ENCODE measurements around the gene TECR. TPM values are rescaled to one million over a fixed set of nuclear protein-coding genes. Genes with fewer than 3 reads are reported as not detected.

Gene TECR
- total and polyA plus RNA-seq, 2 of the 13 experiments (the other 11 are each of a cell fraction or from before 2014, with no cell fraction given), result 54.9 to 121 TPM

DNA sequence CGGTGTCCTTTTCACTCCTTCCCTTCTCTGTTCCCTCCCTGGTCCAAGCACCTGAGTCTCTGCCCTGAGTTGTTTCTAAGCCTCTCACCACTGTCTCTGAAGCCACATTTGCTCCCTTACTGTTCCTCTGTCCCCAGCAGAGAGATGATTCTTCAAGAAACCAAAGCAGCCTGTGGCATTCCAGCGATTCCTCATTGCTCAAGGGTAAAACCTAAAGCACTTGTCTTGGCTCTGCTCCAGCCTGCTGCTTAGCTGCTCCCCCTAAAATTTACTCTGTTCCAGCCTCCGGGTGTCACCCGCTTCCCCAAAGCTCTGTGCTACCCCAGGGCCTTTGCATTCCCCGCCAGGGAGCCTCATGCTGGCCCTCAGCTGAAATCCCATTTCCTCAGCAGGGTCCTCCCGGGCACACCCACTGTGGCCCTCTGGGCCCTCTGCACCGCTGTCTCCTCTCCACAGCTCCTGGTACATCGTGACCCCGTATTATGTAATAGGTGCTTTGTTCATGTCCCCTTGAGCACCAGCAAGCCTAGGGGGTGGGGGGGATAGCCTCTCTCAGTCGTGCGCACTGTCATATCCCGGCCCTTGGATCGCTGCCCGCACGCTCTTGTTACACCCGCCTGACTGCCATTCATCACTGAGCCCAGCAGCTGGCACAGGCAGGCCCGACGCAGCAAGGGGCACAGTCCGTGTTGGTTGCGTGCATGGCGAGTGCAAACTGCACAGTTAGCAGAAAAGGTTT is 15.8 kb downstream of the TECR start:
- BruUV-seq (replicated peaks), result no TSS peak
- Histone ChIP-seq H3K9ac (ENCODE audit: insufficient read depth, low read depth, low read length) (no peak overlapping the region), H3K4me1 (ENCODE audit: insufficient read depth, low read length) (peaks cover 2% of the 10 kb centered on the region; the same call in 1 of the 2 replicates), H3K79me2 (ENCODE audit: insufficient read depth, low read length) (peaks cover 33% of the 10 kb centered on the region), H3K36me3 (replicated peaks in 1 of 2; ENCODE audit: control insufficient read depth in 1 of 2, insufficient read depth in 2 of 2, low read length in 2 of 2) (peaks cover 2 to 14% of the 10 kb centered on the region in 2 experiments; a peak in 2 of 5 replicates), H3K27me3 (ENCODE audit: control insufficient read depth in 1 of 2, insufficient read depth in 2 of 2, low read length in 2 of 2) (no peaks in the 10 kb centered on the region; a peak in 1 of 5 replicates), H3K4me3 (replicated peaks in 1 of 3; ENCODE audit: insufficient read depth in 1 of 3, low read depth in 2 of 3, low read length in 3 of 3) (no peak overlapping the region), H3K27ac (ENCODE audit: extremely low read length, insufficient read depth, low read length) (no peak overlapping the region), H3K9me3 (ENCODE audit: low read length) (no peaks in the 10 kb centered on the region), H3K4me2 (ENCODE audit: low read depth, low read length) (no peak overlapping the region), H4K20me1 (ENCODE audit: insufficient read depth, low read length) (0 out of 2 replicates have a peak, but pooled peaks cover 5% of the 10 kb centered on the region), H2AFZ (ENCODE audit: low read length) (no peak overlapping the region)
- FAIRE-seq, result no peak
- intact Hi-C loops (cut with micrococcal nuclease; ENCODE audit: unreplicated experiment) (no loop called here), in situ Hi-C loops (cut with HindIII; ENCODE audit: extremely low pct_ligation_motif_present, low pct_unique_long_range_greater_than_20kb) (loop anchor here (5.0 kb wide), 1 partner anchor 43 kb away; no protein-coding TSS in a partner anchor)
- no peak for TF ChIP-seq ZNF768 (CRISPR knock-in tag; IDR thresholded peaks at IDR 0.05)
- peak; percentile 36 to 38; a peak in 3 of 4 replicates for TF ChIP-seq MAFK (conservative IDR thresholded peaks at IDR 0.05 in 1 of 2, IDR thresholded peaks at IDR 0.05 in 1 of 2; ENCODE audit: low read length in 2 of 2)
- no peak for TF ChIP-seq TSC22D2 (CRISPR knock-in tag; IDR thresholded peaks at IDR 0.05; ENCODE audit: borderline replicate concordance)
- TF ChIP-seq RAD21 (CRISPR knock-in tag; IDR thresholded peaks at IDR 0.05), result no peak
- no peak for TF ChIP-seq SALL2 (CRISPR knock-in tag; IDR thresholded peaks at IDR 0.05)
- ChIA-PET CTCF (ENCODE audit: low intra/inter-chr PET ratio, low total read pairs) (no interaction called here), POLR2A (no interaction called here)
- 92% methylated on average over 21 of the region's 21 CpGs for WGBS (ENCODE audit: low lambda C conversion rate)
- no peak for DNase-seq (ENCODE audit: low spot score)
- ATAC-seq, result no peak

DNA sequence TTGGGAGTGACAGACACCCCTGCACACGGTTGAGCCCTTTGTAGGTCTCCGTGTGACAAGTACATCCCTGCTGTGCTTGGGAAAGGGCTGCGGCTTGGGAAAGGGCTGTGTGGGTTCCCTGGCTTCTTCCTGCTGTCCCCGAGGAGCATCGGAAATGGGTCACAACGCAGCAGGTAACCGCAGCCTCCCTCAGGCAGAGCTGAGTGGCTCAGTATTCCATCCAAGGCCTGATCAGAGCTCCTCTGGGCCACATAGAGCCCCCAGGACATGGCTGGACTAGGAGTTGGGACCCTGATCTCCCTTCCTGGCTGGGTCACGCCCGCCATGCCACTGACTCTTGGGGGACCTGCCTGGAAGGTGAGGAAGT is 16.3 kb downstream of the TECR start:
- WGBS (ENCODE audit: low lambda C conversion rate), result 100% methylated on average over 7 of the region's 9 CpGs
- TF ChIP-seq, protein P1, sequence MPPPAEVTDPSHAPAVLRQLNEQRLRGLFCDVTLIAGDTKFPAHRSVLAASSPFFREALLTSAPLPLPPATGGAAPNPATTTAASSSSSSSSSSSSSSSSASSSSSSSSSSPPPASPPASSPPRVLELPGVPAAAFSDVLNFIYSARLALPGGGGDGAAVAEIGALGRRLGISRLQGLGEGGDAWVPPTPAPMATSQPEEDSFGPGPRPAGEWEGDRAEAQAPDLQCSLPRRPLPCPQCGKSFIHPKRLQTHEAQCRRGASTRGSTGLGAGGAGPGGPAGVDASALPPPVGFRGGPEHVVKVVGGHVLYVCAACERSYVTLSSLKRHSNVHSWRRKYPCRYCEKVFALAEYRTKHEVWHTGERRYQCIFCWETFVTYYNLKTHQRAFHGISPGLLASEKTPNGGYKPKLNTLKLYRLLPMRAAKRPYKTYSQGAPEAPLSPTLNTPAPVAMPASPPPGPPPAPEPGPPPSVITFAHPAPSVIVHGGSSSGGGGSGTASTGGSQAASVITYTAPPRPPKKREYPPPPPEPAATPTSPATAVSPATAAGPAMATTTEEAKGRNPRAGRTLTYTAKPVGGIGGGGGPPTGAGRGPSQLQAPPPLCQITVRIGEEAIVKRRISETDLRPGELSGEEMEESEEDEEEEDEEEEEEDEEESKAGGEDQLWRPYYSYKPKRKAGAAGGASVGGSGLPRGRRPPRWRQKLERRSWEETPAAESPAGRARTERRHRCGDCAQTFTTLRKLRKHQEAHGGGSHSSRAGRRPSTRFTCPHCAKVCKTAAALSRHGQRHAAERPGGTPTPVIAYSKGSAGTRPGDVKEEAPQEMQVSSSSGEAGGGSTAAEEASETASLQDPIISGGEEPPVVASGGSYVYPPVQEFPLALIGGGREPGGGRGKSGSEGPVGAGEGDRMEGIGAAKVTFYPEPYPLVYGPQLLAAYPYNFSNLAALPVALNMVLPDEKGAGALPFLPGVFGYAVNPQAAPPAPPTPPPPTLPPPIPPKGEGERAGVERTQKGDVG (CRISPR knock-in tag; IDR thresholded peaks at IDR 0.05; ENCODE audit: borderline replicate concordance), result no peak
- TF ChIP-seq HOXA3 (CRISPR knock-in tag; IDR thresholded peaks at IDR 0.05) (no peak), ZBTB7B (CRISPR knock-in tag; IDR thresholded peaks at IDR 0.05) (no peak), THAP11 (CRISPR knock-in tag; IDR thresholded peaks at IDR 0.05) (no peak), ZNF326 (CRISPR knock-in tag; IDR thresholded peaks at IDR 0.05; ENCODE audit: borderline replicate concordance) (no peak), ATM (IDR thresholded peaks at IDR 0.05; ENCODE audit: borderline replicate concordance) (no peak), ZNF839 (CRISPR knock-in tag; IDR thresholded peaks at IDR 0.05; ENCODE audit: borderline replicate concordance) (no peak), ZNF558 (CRISPR knock-in tag; IDR thresholded peaks at IDR 0.05; ENCODE audit: borderline replicate concordance) (no peak), ZNF761 (CRISPR knock-in tag; conservative IDR thresholded peaks at IDR 0.05) (no peak)

More for the DNA sequence above, 16.3 kb downstream of the TECR start:
- BruUV-seq (replicated peaks), result no TSS peak
- FAIRE-seq (no peak), ATAC-seq (no peak), DNase-seq (ENCODE audit: low spot score) (no peak)
- Histone ChIP-seq H3K79me2 (ENCODE audit: insufficient read depth, low read length) (peaks cover 31% of the 10 kb centered on the region), H3K27me3 (ENCODE audit: control insufficient read depth in 1 of 2, insufficient read depth in 2 of 2, low read length in 2 of 2) (no peaks in the 10 kb centered on the region), H3K9ac (ENCODE audit: insufficient read depth, low read depth, low read length) (no peak overlapping the region), H3K4me1 (ENCODE audit: insufficient read depth, low read length) (peaks cover 8% of the 10 kb centered on the region), H3K4me3 (replicated peaks in 1 of 3; ENCODE audit: insufficient read depth in 1 of 3, low read depth in 2 of 3, low read length in 3 of 3) (no peak overlapping the region), H2AFZ (ENCODE audit: low read length) (no peak overlapping the region), H3K27ac (ENCODE audit: extremely low read length, insufficient read depth, low read length) (no peak overlapping the region), H3K36me3 (replicated peaks in 1 of 2; ENCODE audit: control insufficient read depth in 1 of 2, insufficient read depth in 2 of 2, low read length in 2 of 2) (peaks cover 2 to 14% of the 10 kb centered on the region in 2 experiments; a peak in 2 of 5 replicates), H3K9me3 (ENCODE audit: low read length) (no peaks in the 10 kb centered on the region), H3K4me2 (ENCODE audit: low read depth, low read length) (no peak overlapping the region), H4K20me1 (ENCODE audit: insufficient read depth, low read length) (0 out of 2 replicates have a peak, but pooled peaks cover 5% of the 10 kb centered on the region)
- intact Hi-C loops (cut with micrococcal nuclease; ENCODE audit: unreplicated experiment) (no loop called here), in situ Hi-C loops (cut with HindIII; ENCODE audit: extremely low pct_ligation_motif_present, low pct_unique_long_range_greater_than_20kb) (loop anchor here (5.0 kb wide), 1 partner anchor 43 kb away; no protein-coding TSS in a partner anchor)
- ChIA-PET CTCF (ENCODE audit: low intra/inter-chr PET ratio, low total read pairs) (no interaction called here), POLR2A (no interaction called here)
